ENCODE data around the gene S100A11. TPM values are rescaled to one million over a fixed set of nuclear protein-coding genes. Genes with fewer than 3 reads are reported as not detected.
A peak's percentile ranks its signal among the peaks of the same experiment; 100 is the strongest.

Gene S100A11
- total and polyA plus RNA-seq, 2 donors (not counting 1 experiment from before 2014, with no cell fraction given): 26.2 to 31.4 TPM

GRCh38 chr1:151991663-151992302 is 45.0 kb downstream of the S100A11 start:
- ChIA-PET POLR2A (interaction anchor here (0.9 kb wide), 1 partner anchor 10 kb away, joined by 5 read pairs; no protein-coding TSS in a partner anchor), CTCF (interaction anchor here (4.0 to 16.1 kb wide), 3 partner anchors 9 to 60 kb away, joined by 15 to 341 read pairs (median 138); no protein-coding TSS in a partner anchor)
- no peaks in the 10 kb centered on the region for H3K9me3 ChIP-seq (ENCODE audit: control extremely low read depth in 1 of 3, control insufficient read depth in 2 of 3, insufficient read depth in 1 of 3, low read length in 2 of 3)
- Mint-ChIP-seq H3K27ac (peak overlapping the region; percentile 56), H3K4me1 (peaks cover 32% of the 10 kb centered on the region), H3K9me3 (ENCODE audit: insufficient read depth) (no peaks in the 10 kb centered on the region), H3K4me3 (peak overlapping the region; percentile 94), H3K27me3 (no peaks in the 10 kb centered on the region)
- no peaks in the 10 kb centered on the region for H3K27me3 ChIP-seq (replicated peaks in 1 of 4; ENCODE audit: control extremely low read depth in 1 of 4, control insufficient read depth in 3 of 4, insufficient read depth in 4 of 4, low read length in 3 of 4)
- H4K20me1 ChIP-seq (ENCODE audit: control insufficient read depth, insufficient read depth, low read length, poor library complexity, severe bottlenecking): peaks cover 17% of the 10 kb centered on the region
- H3K4me3 ChIP-seq (ENCODE audit: control extremely low read depth in 1 of 5, extremely low read depth in 1 of 5, insufficient read depth in 1 of 5, low read depth in 2 of 5, low read length in 4 of 5): no peak overlapping the region
- DNase-seq (no peak), ATAC-seq (ENCODE audit: low read depth) (no peak)
- H3K4me1 ChIP-seq (ENCODE audit: control insufficient read depth in 2 of 2, insufficient read depth in 2 of 2, low read length in 2 of 2): peaks cover 13 to 30% of the 10 kb centered on the region in 2 donors
- TF ChIP-seq EZH2 (IDR thresholded peaks at IDR 0.05; ENCODE audit: borderline replicate concordance, insufficient read depth, low read depth, low read length, poor library complexity, severe bottlenecking): no peak
- TF ChIP-seq, protein P1, sequence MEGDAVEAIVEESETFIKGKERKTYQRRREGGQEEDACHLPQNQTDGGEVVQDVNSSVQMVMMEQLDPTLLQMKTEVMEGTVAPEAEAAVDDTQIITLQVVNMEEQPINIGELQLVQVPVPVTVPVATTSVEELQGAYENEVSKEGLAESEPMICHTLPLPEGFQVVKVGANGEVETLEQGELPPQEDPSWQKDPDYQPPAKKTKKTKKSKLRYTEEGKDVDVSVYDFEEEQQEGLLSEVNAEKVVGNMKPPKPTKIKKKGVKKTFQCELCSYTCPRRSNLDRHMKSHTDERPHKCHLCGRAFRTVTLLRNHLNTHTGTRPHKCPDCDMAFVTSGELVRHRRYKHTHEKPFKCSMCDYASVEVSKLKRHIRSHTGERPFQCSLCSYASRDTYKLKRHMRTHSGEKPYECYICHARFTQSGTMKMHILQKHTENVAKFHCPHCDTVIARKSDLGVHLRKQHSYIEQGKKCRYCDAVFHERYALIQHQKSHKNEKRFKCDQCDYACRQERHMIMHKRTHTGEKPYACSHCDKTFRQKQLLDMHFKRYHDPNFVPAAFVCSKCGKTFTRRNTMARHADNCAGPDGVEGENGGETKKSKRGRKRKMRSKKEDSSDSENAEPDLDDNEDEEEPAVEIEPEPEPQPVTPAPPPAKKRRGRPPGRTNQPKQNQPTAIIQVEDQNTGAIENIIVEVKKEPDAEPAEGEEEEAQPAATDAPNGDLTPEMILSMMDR (IDR thresholded peaks at IDR 0.05): no peak
- H3K36me3 ChIP-seq (replicated peaks in 1 of 2; ENCODE audit: control extremely low read depth in 1 of 2, control insufficient read depth in 1 of 2, extremely low read depth in 1 of 2, insufficient read depth in 2 of 2, low read length in 1 of 2): no peaks in the 10 kb centered on the region
- intact Hi-C loops (cut with micrococcal nuclease): no loop called here
- no peak overlapping the region for H3K27ac ChIP-seq (ENCODE audit: low read length in 2 of 2)
- H3K79me2 ChIP-seq (ENCODE audit: control insufficient read depth, insufficient read depth, low read length): peaks cover 13% of the 10 kb centered on the region
- peak overlapping the region; percentile 95 for H3K4me2 ChIP-seq (replicated peaks; ENCODE audit: low read depth, low read length, poor library complexity, severe bottlenecking)
- H2AFZ ChIP-seq (ENCODE audit: insufficient read depth, low read depth, low read length, poor library complexity, severe bottlenecking): no peak overlapping the region
- 100% methylated on average over 4 of the region's 6 CpGs for WGBS (ENCODE audit: insufficient coverage)
- H3K9ac ChIP-seq (ENCODE audit: low read length): no peak overlapping the region

DNA sequence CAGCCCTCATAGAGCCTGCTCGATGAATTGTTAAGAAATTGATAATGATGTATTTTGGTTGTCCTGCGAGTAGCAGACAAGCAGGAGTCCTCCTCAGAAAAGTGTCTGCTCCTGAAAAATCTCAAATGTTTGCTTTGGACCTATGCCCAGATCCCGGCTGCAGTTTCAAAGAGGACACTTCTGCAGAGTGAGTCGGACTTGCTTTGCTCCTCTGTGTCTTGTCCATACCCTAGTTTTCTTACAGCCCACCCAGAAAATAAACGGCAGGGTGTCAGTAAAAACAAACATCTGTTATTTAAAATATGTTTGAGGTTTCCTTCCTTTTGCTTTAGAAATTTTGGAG is 46.0 kb downstream of the S100A11 start:
- Mint-ChIP-seq H3K4me3 (no peak overlapping the region), H3K27ac (no peak overlapping the region), H3K27me3 (no peaks in the 10 kb centered on the region), H3K4me1 (peaks cover 37% of the 10 kb centered on the region), H3K9me3 (ENCODE audit: insufficient read depth) (no peaks in the 10 kb centered on the region)
- Histone ChIP-seq H3K36me3 (replicated peaks in 1 of 2; ENCODE audit: control extremely low read depth in 1 of 2, control insufficient read depth in 1 of 2, extremely low read depth in 1 of 2, insufficient read depth in 2 of 2, low read length in 1 of 2) (peaks cover 0 to 3% of the 10 kb centered on the region in 2 experiments), H2AFZ (ENCODE audit: insufficient read depth, low read depth, low read length, poor library complexity, severe bottlenecking) (no peak overlapping the region), H3K4me2 (replicated peaks; ENCODE audit: low read depth, low read length, poor library complexity, severe bottlenecking) (no peak overlapping the region), H3K27me3 (replicated peaks in 1 of 4; ENCODE audit: control extremely low read depth in 1 of 4, control insufficient read depth in 3 of 4, insufficient read depth in 4 of 4, low read length in 3 of 4) (no peaks in the 10 kb centered on the region), H3K27ac (ENCODE audit: low read length in 2 of 2) (no peak overlapping the region), H3K9me3 (ENCODE audit: control extremely low read depth in 1 of 3, control insufficient read depth in 2 of 3, insufficient read depth in 1 of 3, low read length in 2 of 3) (no peaks in the 10 kb centered on the region), H3K79me2 (ENCODE audit: control insufficient read depth, insufficient read depth, low read length) (peaks cover 13% of the 10 kb centered on the region), H4K20me1 (ENCODE audit: control insufficient read depth, insufficient read depth, low read length, poor library complexity, severe bottlenecking) (peaks cover 17% of the 10 kb centered on the region), H3K4me3 (ENCODE audit: control extremely low read depth in 1 of 5, extremely low read depth in 1 of 5, insufficient read depth in 1 of 5, low read depth in 2 of 5, low read length in 4 of 5) (no peak overlapping the region), H3K9ac (ENCODE audit: low read length) (no peak overlapping the region), H3K4me1 (ENCODE audit: control insufficient read depth in 2 of 2, insufficient read depth in 2 of 2, low read length in 2 of 2) (peaks cover 13 to 26% of the 10 kb centered on the region in 2 donors)
- WGBS (ENCODE audit: insufficient coverage): 100% methylated on average over 3 of the region's 5 CpGs
- ATAC-seq (ENCODE audit: low read depth): no peak
- CTCF ChIA-PET: interaction anchor here (0.6 to 12.0 kb wide), 4 partner anchors 10 to 98 kb away, joined by 3 to 138 read pairs (median 9); no protein-coding TSS in a partner anchor
- DNase-seq: no peak
- no peak for TF ChIP-seq EZH2 (IDR thresholded peaks at IDR 0.05; ENCODE audit: borderline replicate concordance, insufficient read depth, low read depth, low read length, poor library complexity, severe bottlenecking)
- TF ChIP-seq, protein P1 (IDR thresholded peaks at IDR 0.05): no peak
- POLR2A ChIA-PET: no interaction called here
- intact Hi-C loops (cut with micrococcal nuclease): no loop called here
